ENCODE measurements around the gene CTCFL. TPM values are rescaled to one million over a fixed set of nuclear protein-coding genes. Genes with fewer than 3 reads are reported as not detected.

The CTCFL gene
- total and polyA plus RNA-seq, 4 donors, result 0.05 to 0.08 (median 0.08) TPM; not detected in 1

DNA sequence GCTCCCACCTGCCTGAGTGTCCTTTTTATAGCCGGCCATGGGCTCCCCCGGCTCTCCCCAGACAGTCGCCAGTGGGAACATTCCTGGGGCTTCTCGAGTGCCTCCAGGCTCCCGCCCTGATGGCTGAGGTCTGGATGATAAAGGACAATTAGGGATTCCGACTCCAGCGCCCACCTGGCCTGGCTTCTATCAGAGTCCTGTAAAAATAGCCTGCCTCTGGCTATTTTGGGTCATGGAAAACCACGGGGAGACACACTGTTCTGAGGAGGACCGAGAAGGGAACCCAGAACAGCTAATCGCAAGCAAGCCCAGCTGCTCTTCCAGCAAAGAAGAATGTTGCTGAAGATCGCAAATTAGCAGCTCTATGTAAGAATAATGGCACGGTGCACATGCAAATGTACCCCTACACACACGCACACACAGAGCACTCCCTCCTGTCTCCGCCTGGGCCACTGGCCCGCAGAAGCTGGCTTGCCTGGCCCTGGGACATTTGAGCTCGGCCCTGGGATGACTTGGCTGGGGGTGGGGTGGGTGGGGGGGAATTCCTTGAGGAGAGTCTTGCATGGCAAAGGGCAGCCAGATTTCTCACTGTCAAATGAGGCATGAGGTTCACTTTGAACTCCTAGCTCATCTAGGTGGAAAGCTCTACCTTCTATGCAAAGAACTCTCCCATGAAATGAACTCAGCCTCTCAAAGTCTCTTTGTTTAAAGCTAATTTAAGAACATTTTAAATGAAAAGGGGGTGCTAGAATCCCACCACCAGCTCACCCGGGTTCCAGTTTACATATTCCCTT, 55.3 kb downstream of the CTCFL start:
- Histone ChIP-seq H3K9me3 (ENCODE audit: control insufficient read depth in 4 of 4, low read length in 3 of 4) (no peaks in the 10 kb centered on the region), H3K36me3 (ENCODE audit: control insufficient read depth in 4 of 4, insufficient read depth in 3 of 4, low read depth in 1 of 4, low read length in 3 of 4) (no peaks in the 10 kb centered on the region), H3K27ac (ENCODE audit: low read depth in 1 of 2, low read length in 2 of 2) (no peak overlapping the region), H3K9ac (ENCODE audit: low read depth in 1 of 2, low read length in 2 of 2) (no peak overlapping the region), H3K27me3 (ENCODE audit: control insufficient read depth in 4 of 4, insufficient read depth in 4 of 4, low read length in 3 of 4) (no peaks in the 10 kb centered on the region), H3K4me1 (ENCODE audit: control insufficient read depth in 4 of 4, insufficient read depth in 4 of 4, low read length in 3 of 4) (peaks cover 0 to 6% (median 2%) of the 10 kb centered on the region in 4 donors), H3K4me3 (ENCODE audit: low read depth in 1 of 3, low read length in 3 of 3) (no peak overlapping the region)
- no peak for TF ChIP-seq YY1 (IDR thresholded peaks at IDR 0.05)
- no peak for TF ChIP-seq RAD21 (IDR thresholded peaks at IDR 0.05)
- TF ChIP-seq, protein P1, sequence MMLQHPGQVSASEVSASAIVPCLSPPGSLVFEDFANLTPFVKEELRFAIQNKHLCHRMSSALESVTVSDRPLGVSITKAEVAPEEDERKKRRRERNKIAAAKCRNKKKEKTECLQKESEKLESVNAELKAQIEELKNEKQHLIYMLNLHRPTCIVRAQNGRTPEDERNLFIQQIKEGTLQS (IDR thresholded peaks at IDR 0.05), result no peak
- TF ChIP-seq, protein P2, sequence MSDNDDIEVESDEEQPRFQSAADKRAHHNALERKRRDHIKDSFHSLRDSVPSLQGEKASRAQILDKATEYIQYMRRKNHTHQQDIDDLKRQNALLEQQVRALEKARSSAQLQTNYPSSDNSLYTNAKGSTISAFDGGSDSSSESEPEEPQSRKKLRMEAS (IDR thresholded peaks at IDR 0.05), result no peak
- TF ChIP-seq NR2F2 (IDR thresholded peaks at IDR 0.05), result no peak
- TF ChIP-seq FOXA2 (IDR thresholded peaks at IDR 0.05), result no peak
- no peak for TF ChIP-seq JUND (IDR thresholded peaks at IDR 0.05)
- TF ChIP-seq SP1 (IDR thresholded peaks at IDR 0.05), result no peak
- TF ChIP-seq, protein P3, sequence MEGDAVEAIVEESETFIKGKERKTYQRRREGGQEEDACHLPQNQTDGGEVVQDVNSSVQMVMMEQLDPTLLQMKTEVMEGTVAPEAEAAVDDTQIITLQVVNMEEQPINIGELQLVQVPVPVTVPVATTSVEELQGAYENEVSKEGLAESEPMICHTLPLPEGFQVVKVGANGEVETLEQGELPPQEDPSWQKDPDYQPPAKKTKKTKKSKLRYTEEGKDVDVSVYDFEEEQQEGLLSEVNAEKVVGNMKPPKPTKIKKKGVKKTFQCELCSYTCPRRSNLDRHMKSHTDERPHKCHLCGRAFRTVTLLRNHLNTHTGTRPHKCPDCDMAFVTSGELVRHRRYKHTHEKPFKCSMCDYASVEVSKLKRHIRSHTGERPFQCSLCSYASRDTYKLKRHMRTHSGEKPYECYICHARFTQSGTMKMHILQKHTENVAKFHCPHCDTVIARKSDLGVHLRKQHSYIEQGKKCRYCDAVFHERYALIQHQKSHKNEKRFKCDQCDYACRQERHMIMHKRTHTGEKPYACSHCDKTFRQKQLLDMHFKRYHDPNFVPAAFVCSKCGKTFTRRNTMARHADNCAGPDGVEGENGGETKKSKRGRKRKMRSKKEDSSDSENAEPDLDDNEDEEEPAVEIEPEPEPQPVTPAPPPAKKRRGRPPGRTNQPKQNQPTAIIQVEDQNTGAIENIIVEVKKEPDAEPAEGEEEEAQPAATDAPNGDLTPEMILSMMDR (IDR thresholded peaks at IDR 0.05; ENCODE audit: low read depth, low read length, missing input control), result no peak
- 53% methylated on average over 17 of the region's 17 CpGs for WGBS
- no peak for DNase-seq (ENCODE audit: low spot score)

DNA sequence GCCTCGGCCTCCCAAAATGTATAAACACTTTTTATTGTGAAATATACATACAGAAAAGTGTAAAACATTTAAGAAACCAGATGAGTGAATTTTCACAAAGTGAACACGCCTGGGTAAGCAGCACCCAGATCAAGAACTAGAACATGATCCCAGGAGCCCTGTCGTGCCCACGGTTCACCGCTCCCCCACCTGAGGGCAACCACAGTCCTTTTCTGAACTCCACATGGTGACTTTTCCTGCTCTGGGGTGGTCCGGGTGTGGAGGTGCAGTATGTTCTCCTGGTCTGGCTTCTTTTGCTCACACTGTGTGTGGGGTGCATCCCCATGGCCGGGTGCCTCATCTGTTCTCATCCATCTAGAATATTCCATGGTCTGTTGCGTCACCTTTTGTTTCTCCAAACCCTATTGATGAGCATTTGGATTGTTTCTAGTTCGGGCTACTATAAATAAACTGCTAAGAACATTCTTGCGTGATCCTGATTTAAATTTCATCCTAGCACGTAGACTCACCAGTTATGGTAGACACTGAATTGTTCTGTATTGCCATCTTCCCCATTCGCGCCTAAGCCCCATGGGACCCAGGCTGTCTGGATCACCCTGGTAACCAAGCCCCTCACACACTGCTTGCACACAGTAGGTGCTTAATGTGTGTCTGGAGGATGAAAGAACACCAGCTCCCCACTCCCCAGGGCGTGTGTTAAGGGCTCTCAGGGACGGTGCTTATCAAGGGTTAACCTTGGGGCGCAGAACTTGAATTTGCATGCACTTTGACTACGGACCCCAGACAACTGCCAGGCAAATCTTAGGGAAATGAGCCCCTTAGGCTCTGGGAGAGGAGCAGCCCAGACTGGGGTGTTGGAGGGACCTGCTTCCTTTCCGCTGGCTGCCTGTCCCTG, 56.2 kb downstream of the CTCFL start:
- no peaks in the 10 kb centered on the region for H3K27me3 ChIP-seq (ENCODE audit: control insufficient read depth in 4 of 4, insufficient read depth in 4 of 4, low read length in 3 of 4)
- no peak overlapping the region for H3K9ac ChIP-seq (ENCODE audit: low read depth in 1 of 2, low read length in 2 of 2)
- H3K27ac ChIP-seq (ENCODE audit: low read depth in 1 of 2, low read length in 2 of 2), result no peak overlapping the region
- H3K4me3 ChIP-seq (ENCODE audit: low read depth in 1 of 3, low read length in 3 of 3), result no peak overlapping the region
- TF ChIP-seq, protein P2 (IDR thresholded peaks at IDR 0.05), result no peak
- TF ChIP-seq, protein P3 (IDR thresholded peaks at IDR 0.05; ENCODE audit: low read depth, low read length, missing input control), result no peak
- TF ChIP-seq SP1 (IDR thresholded peaks at IDR 0.05) (no peak), GABPA (IDR thresholded peaks at IDR 0.05 in 1 of 2, conservative IDR thresholded peaks at IDR 0.05 in 1 of 2) (no peak), JUND (IDR thresholded peaks at IDR 0.05) (no peak), RAD21 (IDR thresholded peaks at IDR 0.05) (no peak), FOXA2 (IDR thresholded peaks at IDR 0.05) (no peak), RXRA (IDR thresholded peaks at IDR 0.05) (no peak), EGR1 (IDR thresholded peaks at IDR 0.05; ENCODE audit: low read depth in 2 of 2) (no peak), FOXA1 (IDR thresholded peaks at IDR 0.05) (no peak), NR2F2 (IDR thresholded peaks at IDR 0.05) (no peak), HNF4G (IDR thresholded peaks at IDR 0.05) (no peak), TAF1 (conservative IDR thresholded peaks at IDR 0.05) (no peak)
- TF ChIP-seq, protein P4, sequence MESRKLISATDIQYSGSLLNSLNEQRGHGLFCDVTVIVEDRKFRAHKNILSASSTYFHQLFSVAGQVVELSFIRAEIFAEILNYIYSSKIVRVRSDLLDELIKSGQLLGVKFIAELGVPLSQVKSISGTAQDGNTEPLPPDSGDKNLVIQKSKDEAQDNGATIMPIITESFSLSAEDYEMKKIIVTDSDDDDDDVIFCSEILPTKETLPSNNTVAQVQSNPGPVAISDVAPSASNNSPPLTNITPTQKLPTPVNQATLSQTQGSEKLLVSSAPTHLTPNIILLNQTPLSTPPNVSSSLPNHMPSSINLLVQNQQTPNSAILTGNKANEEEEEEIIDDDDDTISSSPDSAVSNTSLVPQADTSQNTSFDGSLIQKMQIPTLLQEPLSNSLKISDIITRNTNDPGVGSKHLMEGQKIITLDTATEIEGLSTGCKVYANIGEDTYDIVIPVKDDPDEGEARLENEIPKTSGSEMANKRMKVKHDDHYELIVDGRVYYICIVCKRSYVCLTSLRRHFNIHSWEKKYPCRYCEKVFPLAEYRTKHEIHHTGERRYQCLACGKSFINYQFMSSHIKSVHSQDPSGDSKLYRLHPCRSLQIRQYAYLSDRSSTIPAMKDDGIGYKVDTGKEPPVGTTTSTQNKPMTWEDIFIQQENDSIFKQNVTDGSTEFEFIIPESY (IDR thresholded peaks at IDR 0.05), result no peak
- TF ChIP-seq, protein P5, sequence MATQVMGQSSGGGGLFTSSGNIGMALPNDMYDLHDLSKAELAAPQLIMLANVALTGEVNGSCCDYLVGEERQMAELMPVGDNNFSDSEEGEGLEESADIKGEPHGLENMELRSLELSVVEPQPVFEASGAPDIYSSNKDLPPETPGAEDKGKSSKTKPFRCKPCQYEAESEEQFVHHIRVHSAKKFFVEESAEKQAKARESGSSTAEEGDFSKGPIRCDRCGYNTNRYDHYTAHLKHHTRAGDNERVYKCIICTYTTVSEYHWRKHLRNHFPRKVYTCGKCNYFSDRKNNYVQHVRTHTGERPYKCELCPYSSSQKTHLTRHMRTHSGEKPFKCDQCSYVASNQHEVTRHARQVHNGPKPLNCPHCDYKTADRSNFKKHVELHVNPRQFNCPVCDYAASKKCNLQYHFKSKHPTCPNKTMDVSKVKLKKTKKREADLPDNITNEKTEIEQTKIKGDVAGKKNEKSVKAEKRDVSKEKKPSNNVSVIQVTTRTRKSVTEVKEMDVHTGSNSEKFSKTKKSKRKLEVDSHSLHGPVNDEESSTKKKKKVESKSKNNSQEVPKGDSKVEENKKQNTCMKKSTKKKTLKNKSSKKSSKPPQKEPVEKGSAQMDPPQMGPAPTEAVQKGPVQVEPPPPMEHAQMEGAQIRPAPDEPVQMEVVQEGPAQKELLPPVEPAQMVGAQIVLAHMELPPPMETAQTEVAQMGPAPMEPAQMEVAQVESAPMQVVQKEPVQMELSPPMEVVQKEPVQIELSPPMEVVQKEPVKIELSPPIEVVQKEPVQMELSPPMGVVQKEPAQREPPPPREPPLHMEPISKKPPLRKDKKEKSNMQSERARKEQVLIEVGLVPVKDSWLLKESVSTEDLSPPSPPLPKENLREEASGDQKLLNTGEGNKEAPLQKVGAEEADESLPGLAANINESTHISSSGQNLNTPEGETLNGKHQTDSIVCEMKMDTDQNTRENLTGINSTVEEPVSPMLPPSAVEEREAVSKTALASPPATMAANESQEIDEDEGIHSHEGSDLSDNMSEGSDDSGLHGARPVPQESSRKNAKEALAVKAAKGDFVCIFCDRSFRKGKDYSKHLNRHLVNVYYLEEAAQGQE (IDR thresholded peaks at IDR 0.05), result no peak
- TF ChIP-seq, protein P1 (IDR thresholded peaks at IDR 0.05), result no peak
- no peaks in the 10 kb centered on the region for H3K9me3 ChIP-seq (ENCODE audit: control insufficient read depth in 4 of 4, low read length in 3 of 4)
- no peaks in the 10 kb centered on the region for H3K36me3 ChIP-seq (ENCODE audit: control insufficient read depth in 4 of 4, insufficient read depth in 3 of 4, low read depth in 1 of 4, low read length in 3 of 4)
- 84% methylated on average over 18 of the region's 18 CpGs for WGBS
- peaks cover 0 to 6% (median 2%) of the 10 kb centered on the region in 4 donors for H3K4me1 ChIP-seq (ENCODE audit: control insufficient read depth in 4 of 4, insufficient read depth in 4 of 4, low read length in 3 of 4)
- DNase-seq (ENCODE audit: low spot score), result no peak

Data from liver (tissue), 9 donors.